Body of pancreas (tissue), 4 donors: ENCODE data around the gene MSN.

Source experiments
- POLR2A ChIP-seq, 3 donors: fragments of 450-650 bp; IDR thresholded peaks; one replicate each; pipeline ENCODE4 v1.6.1; 2016; ENCODE audit warnings: antibody characterized with exemption in 3 of 3, mild to moderate bottlenecking in 2 of 3
- TF ChIP-seq, protein P1 (sequence below), 7 experiments: fragments of 450-650 bp in 4 of 7; fragments of 200-600 bp in 3 of 7; sonication (generic) in 3 of 7; IDR thresholded peaks; one replicate each; pipeline ENCODE4 v1.5.1; 2016 to 2019; ENCODE audit warnings: antibody characterized with exemption in 7 of 7

DNA sequence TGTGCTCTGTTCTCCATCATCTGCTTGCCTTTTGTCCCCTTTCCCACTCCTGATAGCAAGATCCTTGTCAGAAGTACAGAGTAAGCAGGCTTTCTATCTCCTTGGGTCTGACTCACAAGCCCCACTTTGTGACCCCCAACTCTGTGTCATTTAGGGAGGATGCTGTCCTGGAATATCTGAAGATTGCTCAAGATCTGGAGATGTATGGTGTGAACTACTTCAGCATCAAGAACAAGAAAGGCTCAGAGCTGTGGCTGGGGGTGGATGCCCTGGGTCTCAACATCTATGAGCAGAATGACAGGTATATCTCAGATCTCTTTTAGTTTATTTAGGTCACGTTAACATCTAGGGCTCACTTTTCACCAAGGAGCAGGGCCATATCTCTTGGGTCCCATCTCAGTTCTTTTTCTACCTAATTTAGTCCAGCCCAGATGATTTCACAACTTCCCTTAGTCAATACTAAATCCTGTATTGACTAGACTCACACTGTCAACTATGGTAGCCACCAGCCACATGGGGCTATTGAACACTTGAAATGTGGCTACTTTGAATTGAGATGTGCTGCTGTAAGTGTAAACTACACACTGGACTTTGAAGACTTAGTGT, 64.3 kb downstream of the MSN start:
- TF ChIP-seq POLR2A (IDR thresholded peaks at IDR 0.05), result no peak
- TF ChIP-seq, protein P1, sequence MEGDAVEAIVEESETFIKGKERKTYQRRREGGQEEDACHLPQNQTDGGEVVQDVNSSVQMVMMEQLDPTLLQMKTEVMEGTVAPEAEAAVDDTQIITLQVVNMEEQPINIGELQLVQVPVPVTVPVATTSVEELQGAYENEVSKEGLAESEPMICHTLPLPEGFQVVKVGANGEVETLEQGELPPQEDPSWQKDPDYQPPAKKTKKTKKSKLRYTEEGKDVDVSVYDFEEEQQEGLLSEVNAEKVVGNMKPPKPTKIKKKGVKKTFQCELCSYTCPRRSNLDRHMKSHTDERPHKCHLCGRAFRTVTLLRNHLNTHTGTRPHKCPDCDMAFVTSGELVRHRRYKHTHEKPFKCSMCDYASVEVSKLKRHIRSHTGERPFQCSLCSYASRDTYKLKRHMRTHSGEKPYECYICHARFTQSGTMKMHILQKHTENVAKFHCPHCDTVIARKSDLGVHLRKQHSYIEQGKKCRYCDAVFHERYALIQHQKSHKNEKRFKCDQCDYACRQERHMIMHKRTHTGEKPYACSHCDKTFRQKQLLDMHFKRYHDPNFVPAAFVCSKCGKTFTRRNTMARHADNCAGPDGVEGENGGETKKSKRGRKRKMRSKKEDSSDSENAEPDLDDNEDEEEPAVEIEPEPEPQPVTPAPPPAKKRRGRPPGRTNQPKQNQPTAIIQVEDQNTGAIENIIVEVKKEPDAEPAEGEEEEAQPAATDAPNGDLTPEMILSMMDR (IDR thresholded peaks at IDR 0.05), result no peak
